HK-2 (cell line): ENCODE results near the gene ZDHHC24.

Experiments used
- DNase-seq: peaks from one replicate; pipeline ENCODE4 v3.0.0-alpha.2; 2018; ENCODE audit not compliant: unreplicated experiment

The ZDHHC24 gene

DNA sequence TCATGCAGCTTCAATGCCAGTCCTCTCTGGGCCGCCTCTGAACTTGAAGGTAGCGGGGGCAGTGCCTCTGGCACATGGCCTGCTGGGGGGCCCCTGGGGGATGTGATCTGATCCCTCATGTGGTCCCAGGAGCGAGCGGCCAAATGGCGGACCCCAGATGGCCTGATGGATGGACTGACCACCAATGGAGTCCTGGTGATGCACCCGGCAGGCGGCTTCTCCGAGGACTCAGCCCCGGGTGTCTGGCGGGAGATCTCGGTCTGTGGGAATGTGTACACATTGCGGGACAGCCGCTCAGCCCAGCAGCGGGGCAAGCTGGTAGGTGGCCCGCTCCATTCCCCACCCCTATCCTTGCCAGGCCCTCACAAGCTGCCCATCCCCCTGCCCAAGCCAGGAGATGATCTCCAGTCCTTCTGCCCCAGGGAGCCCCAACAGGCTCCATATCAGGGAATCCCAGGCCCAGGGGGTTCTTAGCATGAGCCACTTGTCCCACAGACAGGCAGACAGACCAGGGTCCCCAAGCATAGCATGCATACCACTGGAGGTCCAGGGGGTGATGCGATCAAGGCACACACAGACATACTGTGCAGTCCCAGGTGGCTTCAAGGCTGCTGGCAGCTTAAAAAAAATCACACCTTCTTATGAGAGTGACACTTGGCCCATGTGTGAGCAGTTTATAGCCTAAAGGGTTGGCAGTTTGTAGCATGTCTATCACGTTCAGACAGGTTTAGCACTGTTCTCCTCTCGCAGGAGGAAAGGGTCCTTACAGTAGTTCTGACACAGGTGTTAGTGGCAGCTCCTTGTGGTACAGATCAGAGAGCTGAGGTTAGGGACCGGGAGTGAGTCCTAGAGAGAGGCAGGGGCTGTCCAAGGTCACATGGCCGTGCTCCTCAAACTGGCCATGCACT, 72.0 kb downstream of the ZDHHC24 start:
- DNase-seq, result no peak

DNA sequence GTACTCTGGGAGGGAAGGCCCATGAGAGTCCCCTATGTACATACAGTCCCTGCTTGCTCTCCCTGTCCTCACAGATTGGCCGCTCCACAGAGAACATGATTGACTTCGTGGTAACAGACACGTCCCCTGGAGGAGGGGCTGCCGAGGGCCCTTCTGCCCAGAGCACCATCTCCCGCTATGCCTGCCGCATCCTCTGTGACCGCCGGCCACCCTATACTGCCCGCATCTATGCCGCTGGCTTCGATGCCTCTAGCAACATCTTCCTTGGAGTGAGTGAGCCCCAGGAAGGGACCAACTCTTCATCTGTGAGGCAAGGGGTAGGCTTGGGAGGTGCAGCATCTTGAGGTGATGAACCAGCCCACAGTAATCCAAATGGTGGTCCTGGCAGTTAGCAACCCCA, 72.7 kb downstream of the ZDHHC24 start:
- DNase-seq, result no peak

DNA sequence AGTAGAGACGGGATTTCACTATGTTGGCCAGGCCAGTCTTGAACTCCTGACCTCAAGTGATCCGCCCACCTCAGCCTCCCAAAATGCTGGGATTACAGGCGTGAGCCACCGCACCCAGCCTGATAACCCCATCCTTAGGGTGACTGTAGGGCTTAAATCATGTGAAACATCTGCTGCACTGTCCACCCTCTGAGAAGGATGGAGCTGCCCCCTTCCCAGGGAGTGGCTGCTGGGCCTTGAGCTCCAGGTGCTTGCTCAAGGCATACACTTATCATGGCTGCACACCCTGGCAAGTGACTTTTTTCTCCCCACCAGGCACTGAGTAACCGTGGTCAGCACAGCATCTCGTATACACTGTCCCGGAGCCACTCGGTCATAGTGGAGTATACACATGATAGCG, 73.8 kb downstream of the ZDHHC24 start:
- no peak for DNase-seq

DNA sequence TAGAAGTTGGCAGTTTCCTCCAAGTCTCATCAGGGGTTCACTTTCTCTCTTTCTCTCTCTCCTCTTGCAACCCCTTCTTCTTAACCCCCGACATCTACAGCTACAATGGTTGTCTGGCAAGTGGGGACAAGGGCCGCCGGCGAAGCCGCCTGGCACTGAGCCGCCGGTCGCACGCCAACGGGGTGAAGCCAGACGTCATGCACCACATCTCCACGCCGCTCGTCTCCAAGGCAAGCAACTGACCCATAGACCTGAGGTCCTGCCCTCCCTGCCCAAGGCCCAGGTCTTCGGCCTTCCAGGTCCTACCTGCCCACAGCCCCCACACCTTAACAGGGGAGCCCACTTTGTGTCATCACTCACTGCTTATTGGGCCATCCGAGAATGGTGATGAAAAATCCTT, 74.7 kb downstream of the ZDHHC24 start:
- no peak for DNase-seq
